Activated CD8-positive, alpha-beta memory T cell treated with anti-CD3 and anti-CD28 coated beads for 36 hours (primary cell): ENCODE data around the gene CT83. TPM values are rescaled to one million over a fixed set of nuclear protein-coding genes. Genes with fewer than 3 reads are reported as not detected.

ENCODE experiments used
- CTCF ChIA-PET: fragments of 350-600 bp; sonication (Branson Sonifier 250); formaldehyde crosslinking; loops from one replicate; lab custom pipeline; 2021; ENCODE audit warnings: antibody characterized with exemption; lab: Charles Lee
- POLR2A ChIA-PET: fragments of 350-600 bp; sonication (Branson Sonifier 250); formaldehyde crosslinking; loops from one replicate; lab custom pipeline; 2021; ENCODE audit warnings: antibody characterized with exemption; lab: Charles Lee
- total RNA-seq, 2 experiments: library from RNA; stranded (reverse); gene quantifications; one replicate each; pipeline ENCODE4 v1.2.3, GENCODE V29; 2021

The CT83 gene, protein sequence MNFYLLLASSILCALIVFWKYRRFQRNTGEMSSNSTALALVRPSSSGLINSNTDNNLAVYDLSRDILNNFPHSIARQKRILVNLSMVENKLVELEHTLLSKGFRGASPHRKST
- not detected for total RNA-seq

DNA sequence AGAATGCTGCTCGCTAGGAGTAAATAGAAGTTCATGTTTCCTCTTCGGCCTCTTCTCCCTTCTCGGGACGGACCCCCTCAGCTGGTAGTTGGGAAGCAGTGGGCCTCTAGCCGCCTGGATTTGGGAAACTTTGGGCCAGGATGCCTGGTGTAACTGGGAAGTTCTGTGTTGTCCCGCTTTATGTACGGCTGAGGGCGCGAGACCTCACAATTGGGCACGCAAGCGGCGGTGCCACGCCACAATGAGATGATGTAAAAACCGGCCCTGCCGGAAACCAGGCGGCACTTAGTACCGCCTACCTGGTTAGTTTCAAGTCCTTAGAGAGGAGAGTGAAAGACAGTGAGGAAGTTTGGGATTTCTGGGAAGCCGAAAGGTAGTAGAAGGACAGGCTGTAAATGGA lies at the start of gene CT83:
CT83 (minus strand) TSS at position 155 of the 400 bp plus-strand sequence; CDS start at position 35, 120 bp downstream.
- POLR2A ChIA-PET, result no interaction called here
- CTCF ChIA-PET, result no interaction called here

DNA sequence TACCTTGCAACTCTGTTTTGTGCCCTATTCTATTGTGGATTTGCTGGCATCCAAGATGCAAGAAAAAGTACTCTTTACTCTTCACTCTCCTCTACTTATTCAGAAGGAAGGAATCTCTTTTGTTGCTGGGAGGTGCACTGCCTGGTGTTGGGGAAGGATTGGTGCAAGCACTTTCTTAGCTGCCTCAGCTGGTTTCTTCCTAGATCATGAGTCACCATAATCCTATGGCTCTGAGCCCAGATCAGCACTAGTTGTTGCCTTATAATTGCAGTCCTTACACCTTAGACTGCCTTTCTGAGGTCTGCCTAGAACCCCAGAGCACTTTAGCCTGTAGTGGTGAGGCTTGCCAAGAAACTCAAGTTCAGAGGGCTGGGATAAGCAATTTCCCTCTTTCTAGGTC lies 37.0 kb upstream of the CT83 start:
- POLR2A ChIA-PET, result no interaction called here

DNA sequence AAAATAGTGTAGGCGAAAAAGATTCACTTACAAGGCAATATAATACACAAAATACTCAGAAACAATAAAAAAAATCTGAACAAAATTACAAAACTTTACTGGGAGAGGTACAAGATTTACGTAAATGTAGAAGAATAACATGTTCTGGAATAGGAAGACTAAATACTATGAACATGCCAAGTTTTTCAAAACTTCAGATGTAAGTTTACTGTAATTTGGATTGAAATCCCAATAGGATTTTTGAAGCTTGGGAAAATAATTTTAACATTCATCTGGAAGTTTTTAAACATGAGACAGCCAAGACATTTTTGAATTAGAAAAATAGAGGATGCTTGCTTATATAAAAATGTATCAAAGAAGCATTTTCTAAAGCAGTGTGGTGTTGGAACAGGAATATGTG lies 30.5 kb upstream of the CT83 start:
- CTCF ChIA-PET, result no interaction called here
- POLR2A ChIA-PET, result no interaction called here

More for the DNA sequence above, 37.0 kb upstream of the CT83 start:
- CTCF ChIA-PET, result no interaction called here

DNA sequence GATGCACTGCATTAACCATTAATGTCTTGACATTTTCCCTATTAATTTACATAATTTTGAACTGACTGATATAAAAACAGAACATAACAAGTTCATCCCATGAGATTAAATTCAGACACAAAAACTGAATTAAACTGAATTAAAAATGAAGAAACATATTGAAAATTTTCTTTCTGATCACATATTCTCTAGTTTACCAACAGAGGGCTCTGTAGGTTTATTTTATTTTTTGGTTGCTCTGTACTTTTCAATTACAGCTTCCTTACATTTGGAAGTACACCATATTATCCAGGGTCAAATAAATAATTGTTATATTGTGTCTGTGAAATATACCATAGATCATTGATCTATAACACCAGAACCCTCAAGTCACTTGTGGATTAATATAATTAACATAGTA lies 27.3 kb upstream of the CT83 start:
- ChIA-PET POLR2A (no interaction called here), CTCF (no interaction called here)

DNA sequence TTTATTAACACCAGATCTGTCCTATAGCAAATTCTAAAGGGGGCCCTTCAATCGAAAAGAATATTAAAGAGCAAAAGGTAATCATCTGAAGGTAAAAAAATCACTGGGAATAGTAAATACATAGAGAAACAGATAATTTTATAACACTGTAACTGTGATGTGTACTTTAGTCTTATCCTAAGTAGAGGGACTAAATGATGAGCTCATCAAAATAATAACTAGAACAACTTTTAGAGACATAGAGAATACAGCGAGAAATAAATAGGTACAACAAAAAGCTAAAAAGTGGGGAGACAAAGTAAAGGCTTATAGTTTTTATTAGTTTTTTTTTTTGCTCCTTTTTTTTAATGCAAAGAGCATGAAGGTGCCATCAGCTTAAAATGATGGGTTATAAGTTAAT lies 17.3 kb upstream of the CT83 start:
- ChIA-PET CTCF (no interaction called here), POLR2A (no interaction called here)

DNA sequence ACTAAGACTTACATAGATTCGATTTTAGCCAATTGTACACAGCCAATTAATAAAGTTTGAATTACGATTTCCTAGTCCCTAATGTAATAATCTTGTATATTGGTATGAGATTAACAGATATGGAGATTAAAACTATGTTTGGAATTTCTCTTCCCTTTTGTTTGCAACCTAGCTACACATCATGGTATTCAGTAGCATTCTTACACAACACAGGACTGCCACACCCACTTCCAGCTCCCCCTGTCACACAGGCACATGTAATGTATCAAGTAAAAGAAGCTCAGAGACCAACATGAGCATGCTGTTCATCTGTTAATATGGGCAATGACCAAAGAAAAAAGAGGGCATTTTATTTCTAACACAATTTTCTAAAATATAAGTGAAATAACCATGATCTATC lies 13.6 kb downstream of the CT83 start:
- POLR2A ChIA-PET, result no interaction called here
- CTCF ChIA-PET, result no interaction called here

DNA sequence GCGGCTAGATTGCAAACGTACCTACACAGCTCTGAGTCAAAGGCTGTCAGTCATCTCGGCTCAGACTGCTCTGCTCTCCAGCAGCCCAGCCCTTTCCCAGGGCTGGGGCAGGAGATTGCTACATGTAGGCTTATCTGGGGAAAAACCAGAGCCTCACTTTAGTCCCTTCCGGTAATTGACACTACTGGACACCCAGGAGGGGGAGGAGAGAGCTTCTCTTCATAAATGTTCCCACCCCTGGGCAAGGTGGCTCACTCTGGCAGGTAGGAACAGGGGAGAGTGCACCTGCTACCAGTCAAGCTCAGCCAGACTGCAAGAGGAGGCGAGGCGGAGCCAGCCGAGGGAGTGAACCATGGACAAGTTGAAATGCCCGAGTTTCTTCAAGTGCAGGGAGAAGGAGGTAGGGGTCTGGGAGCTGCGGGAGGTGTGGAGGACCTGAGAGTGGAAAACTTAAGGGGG lies 26.4 kb downstream of the CT83 start, which contains the start of gene SLC6A14:
SLC6A14 (plus strand) TSS at position 249 of the 459 bp plus-strand sequence; CDS start at position 353, 104 bp downstream.
- CTCF ChIA-PET, result no interaction called here
- POLR2A ChIA-PET, result no interaction called here

DNA sequence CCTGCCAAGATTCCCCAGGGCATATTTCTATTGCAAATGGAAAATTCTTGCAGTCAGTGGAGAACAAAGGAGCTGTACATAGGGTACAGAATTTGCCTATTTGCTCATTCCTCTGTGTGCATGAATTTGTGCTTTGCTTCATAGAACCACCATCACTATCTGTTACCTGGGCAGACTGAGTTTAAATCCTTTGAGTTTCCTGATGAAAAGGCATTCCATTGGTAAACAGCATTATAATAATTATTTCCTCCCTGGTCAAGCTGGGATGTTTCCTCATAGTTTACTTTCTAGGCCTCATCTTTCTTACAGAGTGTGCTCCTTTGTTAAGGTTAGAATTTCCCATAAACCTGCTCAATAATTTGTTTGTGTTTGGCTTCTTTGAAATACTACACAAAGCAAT lies 27.2 kb downstream of the CT83 start:
- CTCF ChIA-PET, result no interaction called here
- POLR2A ChIA-PET, result no interaction called here

DNA sequence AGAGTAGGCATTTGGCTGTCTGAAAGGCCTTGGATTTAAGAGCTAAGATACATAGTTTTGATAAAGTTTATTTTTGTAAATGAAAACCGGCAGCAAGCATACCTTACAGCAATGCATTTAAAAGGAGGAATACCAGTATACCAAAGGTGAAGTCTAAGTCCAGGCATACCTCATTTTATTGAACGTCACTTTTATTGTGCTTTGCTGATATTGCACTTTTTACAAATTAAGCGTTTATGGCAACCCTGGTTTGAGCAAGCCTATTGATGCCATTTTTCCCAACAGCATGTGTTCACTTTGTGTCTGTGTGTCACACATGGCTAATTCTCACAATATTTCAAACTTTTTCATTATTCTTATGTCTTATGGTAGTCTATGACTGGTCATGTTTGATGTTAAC lies 34.8 kb downstream of the CT83 start:
- POLR2A ChIA-PET, result no interaction called here
- CTCF ChIA-PET, result no interaction called here

DNA sequence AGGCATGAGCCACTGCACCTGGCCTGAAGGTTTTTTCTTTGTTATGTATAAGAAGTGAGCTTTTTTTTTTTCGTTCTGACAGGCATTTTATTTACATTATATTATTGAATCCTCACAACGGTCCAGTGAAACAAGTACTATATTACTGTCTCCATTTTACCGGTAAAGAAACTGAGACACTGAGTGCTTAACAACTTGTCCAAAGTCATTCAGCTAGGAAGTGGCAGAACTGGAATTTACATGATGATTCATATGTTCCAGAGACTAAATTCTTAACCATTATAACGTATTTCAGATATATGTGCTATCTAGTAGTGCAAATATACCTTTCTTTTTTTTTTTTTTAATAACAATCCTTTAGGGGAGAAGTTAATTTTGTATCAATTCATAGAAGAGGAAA lies 44.8 kb downstream of the CT83 start:
- ChIA-PET CTCF (no interaction called here), POLR2A (no interaction called here)

DNA sequence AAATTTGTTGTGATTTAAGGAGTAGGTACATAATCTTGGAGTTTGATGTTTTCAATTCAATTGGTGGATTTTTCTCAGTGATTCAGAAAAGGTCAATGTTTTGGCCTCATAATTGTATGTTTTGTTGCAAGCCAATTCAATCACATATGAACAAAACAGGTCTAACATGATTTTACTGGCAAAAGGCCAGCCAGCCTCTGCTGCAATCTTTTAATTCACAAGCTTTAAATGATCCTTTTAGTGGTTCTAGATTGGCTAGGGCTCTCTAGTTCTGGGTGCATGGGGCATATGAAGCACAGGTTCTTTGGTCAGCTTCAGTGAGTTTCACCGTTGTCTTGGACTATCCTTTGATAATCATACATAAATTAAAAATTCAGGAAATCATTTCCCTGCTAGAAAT lies 45.6 kb downstream of the CT83 start:
- POLR2A ChIA-PET, result no interaction called here
- CTCF ChIA-PET, result no interaction called here

DNA sequence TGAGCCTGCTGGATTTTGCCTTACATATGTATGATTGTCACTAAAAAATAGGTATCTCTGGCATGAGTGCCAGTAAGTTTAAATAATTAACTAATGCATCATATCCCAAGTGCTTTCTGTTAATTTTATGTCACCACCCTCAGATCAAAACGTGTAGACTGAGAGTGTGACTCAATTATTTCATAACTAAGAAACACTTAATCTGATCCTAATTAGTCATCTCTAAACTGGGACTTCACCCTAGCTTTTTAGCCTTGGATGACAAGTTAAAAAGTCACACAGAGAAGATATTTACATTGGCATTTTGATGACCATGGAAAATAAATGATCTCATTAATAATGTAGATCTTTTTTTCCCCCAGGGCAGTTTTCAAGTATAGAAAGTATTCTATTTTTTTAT lies 49.5 kb downstream of the CT83 start:
- POLR2A ChIA-PET, result no interaction called here
- CTCF ChIA-PET, result no interaction called here

Other genes starting within 250 kb of the CT83 start
- gene SLC6A14, start 26.4 kb downstream of the CT83 start, total RNA-seq, result not detected